EL (cell line): ENCODE measurements around the gene RIPPLY2.
A peak's percentile ranks its signal among the peaks of the same experiment; 100 is the strongest.
"Not testable (repeated sequence)": the region's sequence is repeated elsewhere in the genome, so short reads cannot be mapped to it uniquely, and the experiment has no call there.

Experiments used
- DNase-seq: peaks from one replicate; pipeline ENCODE4 v3.0.0-alpha.2; 2016

RIPPLY2 gene

DNA sequence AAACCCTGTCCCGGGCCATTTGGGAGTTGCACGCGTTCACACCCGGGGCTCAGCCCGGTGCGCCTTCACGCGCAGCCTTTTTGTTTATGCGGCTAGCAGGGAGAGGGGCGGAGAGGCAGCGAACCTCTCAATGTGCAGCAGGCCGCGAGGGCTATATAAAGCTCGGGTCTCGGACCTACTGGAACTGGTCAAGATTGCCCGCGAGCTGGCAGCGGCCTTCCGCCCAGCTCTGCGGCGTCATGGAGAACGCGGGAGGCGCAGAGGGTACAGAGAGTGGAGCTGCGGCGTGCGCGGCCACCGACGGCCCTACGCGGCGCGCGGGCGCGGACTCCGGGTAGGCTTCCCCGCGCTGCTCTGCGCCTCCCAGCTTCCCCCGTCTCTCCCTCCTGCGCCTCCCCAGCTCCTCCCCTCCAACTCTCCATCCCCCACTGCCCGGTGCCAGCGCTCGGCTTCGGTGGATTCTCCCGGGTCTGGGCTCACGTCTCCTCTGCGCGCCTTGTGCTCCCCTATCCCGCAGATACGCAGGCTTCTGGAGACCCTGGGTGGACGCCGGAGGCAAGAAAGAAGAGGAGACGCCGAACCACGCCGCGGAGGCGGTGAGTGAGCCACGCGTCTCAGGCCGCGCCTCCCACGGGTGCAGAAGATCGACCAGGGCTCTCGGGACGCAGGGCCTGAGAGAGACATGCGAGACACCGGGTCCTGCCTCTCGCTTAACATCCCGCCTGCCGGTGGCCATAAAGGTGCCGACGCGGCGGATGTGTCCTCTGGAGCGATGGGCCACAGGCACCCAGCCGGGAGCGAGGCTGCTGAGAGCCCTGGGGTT lies at the start of gene RIPPLY2:
RIPPLY2 (plus strand) TSS at position 183 of the 823 bp plus-strand sequence; CDS start at position 240, 57 bp downstream.
- DNase-seq = peak; percentile 39

- not testable (repeated sequence) for DNase-seq
Observed at GRCh38 chr6:83803492-83803891, 49.7 kb upstream of the RIPPLY2 start.

- DNase-seq = no peak
Observed at GRCh38 chr6:83804886-83805285, 48.3 kb upstream of the RIPPLY2 start.

DNA sequence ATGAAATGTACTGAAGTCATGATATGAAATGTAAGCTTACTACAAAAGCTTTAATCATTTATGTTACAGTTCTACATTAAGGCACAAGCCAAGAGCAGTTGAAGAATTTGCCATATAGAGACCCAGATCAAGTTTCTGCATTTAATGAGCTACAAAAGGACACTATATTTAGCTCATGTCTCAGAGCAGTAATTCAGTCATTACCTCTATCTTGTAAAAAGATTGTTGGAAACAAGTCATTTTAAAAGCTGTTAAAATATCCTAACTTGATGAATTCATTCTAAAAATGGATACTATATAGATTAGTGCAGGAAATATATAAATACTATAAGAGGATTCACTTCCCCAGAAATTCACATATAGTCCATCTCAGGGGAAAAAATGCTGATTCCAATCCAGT lies 45.2 kb upstream of the RIPPLY2 start:
- no peak for DNase-seq

GRCh38 chr6:83808926-83809325 lies 44.2 kb upstream of the RIPPLY2 start:
- DNase-seq = no peak

GRCh38 chr6:83812595-83812994 lies 40.6 kb upstream of the RIPPLY2 start:
- DNase-seq = no peak

- peak; percentile 29 for DNase-seq
Observed at GRCh38 chr6:83815631-83816272, 37.4 kb upstream of the RIPPLY2 start.

GRCh38 chr6:83822629-83823169 lies 30.5 kb upstream of the RIPPLY2 start:
- DNase-seq = no peak

- peak; percentile 6 for DNase-seq
Observed at GRCh38 chr6:83824388-83824801, 28.8 kb upstream of the RIPPLY2 start.

- DNase-seq = no peak
Observed at GRCh38 chr6:83824831-83825230, 28.3 kb upstream of the RIPPLY2 start.

- DNase-seq = peak; percentile 4
Observed at GRCh38 chr6:83827050-83827449, 26.1 kb upstream of the RIPPLY2 start.

GRCh38 chr6:83838727-83839126 lies 14.4 kb upstream of the RIPPLY2 start:
- DNase-seq = no peak

DNA sequence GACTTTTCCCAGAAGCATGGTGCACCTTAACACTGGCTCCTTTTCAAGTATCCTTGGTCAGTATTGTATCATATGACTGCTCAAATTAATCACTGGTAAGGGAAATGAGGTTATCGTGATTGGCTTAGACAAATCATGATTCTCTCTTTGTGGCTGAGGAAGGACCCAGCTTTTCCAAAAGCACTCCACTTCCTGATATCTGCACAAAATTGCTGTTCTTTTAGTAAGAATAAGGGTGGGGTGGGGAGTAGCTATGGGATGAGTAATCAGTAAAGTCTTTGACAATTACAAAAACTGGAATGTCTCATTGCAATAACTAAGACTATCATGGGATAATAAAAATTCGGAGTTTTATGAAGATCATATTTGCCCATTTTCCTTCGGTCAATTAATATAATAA lies 9.0 kb upstream of the RIPPLY2 start:
- no peak for DNase-seq

DNA sequence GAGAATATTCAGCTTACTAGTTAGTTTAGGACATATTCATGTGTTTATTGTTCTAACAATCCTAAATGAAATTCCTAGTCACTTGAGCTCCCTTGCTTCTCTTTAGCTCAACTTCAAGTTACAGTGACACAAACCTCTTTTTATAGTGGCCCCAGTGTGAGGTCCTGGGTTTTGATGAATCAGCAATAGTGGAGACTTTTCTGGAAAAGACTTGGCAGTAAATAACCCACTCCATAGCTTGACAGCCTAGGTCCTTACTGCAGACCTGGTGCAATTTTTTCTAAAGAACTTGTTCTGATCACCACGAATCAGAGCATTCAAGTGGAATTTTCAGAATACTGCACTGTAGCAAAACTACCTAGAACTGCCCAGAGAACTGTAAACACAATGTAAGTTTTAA lies 6.9 kb upstream of the RIPPLY2 start:
- no peak for DNase-seq

DNA sequence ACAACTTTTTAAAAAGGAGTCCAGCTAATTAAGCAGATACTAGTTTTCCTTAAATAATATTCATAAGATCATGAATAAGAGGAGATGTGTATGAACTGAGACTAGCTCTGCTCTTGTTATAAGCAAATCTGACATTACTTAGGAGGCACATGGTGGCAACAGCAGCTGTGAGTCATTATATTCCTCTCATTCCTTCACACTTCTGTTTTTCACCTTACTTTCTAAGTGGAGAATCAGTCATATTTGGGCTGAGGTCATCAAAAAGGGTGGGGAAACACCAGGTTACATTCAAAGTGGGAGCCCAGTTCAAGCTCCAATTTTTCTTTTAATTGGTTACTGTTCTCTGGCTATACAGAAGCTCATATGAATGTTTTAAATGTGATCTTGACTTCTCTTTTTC lies 6.0 kb upstream of the RIPPLY2 start:
- DNase-seq = no peak

DNA sequence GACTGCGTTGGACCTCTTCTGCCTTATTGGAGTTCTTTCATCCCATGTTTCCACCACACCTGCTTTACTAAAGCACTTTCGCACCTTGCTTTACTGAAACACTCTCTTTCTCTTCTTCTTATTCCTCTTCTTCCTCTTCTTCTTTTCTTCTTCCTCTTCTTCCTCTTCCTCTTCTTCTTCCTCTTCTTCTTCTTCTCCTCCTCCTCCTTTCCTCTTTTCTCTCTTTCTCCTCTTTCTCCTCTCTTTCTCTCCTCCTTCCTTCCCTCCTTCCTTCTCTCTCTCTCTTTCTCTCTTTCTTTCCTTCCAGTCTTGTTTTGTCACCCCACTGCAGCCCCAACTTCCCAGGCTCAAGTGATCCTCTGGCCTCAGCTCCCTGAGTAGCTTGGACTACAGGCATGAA lies 4.0 kb upstream of the RIPPLY2 start:
- no peak for DNase-seq

GRCh38 chr6:83849610-83850009 lies 3.5 kb upstream of the RIPPLY2 start:
- DNase-seq = no peak

DNA sequence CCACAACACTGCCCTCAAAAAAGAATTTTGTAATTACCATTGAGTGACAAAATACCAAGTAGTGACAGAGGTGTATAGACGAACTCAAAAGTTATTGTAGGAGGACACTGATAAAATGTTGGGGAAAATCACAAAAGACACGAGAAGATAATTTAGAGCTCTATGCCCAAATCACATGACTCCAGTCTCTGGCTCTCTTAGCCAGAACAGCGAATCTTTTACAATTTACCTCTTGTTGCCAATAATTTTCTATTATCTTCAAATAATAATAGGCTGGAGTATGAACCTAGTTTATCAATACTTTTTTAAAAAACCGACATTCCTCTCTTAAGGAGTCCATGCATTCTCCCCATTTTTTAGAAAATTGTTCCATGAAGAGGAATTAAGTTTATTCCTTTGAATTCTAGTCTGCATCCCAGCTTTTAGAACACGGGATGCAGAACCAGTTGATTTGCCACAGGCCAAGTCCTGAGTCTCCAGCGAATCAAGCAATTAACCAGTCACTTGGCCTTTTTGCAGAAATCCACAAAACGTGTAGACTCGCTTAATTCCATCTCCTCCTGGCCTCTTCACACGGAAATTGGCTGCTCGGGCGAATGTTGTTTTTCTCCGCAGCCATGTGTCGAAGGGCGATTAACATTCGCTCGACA lies 507 bp upstream of the RIPPLY2 start:
- no peak for DNase-seq

DNA sequence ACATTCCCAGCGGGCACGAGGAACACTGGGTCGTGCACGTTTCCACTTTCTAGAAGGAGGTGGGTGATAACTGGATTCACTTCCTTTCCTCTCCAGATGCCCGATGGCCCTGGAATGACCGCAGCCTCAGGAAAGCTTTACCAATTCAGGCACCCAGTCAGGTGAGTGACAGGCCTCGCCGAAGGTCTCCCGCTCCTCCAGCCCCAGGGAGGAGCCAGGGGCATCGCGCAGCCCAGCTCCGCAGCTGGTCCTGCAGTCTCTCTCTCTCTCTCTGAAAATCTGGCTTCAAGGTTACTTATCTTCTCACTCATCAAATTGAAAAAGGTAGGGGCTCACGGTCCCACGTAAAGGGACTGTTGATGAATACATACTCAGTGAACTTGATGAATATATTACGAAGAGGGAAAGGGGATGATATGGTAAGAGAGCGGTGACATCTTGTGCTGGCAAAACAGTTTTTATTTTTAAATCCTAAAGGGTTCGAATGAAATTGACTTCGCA lies 891 bp downstream of the RIPPLY2 start:
- DNase-seq = no peak

DNA sequence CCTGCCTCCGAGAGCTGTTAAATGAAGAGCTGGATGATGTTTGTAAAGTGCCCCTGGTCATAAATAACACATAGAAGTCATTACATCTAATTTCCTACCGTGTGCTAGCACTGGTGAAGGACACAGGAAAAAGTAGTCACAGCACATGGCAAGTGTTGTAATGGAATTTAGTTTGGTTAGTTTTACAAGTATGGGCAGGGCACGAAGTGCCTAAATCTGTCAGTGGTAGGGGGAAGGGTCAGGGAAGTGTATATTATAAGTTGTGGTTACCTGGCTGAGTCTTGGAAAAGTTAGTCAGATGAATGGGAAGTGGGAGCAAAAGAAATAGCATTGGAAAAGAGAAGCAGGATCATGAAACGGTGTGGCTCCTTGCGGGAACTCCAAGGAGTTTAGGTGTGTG lies 1.6 kb downstream of the RIPPLY2 start:
- no peak for DNase-seq

DNA sequence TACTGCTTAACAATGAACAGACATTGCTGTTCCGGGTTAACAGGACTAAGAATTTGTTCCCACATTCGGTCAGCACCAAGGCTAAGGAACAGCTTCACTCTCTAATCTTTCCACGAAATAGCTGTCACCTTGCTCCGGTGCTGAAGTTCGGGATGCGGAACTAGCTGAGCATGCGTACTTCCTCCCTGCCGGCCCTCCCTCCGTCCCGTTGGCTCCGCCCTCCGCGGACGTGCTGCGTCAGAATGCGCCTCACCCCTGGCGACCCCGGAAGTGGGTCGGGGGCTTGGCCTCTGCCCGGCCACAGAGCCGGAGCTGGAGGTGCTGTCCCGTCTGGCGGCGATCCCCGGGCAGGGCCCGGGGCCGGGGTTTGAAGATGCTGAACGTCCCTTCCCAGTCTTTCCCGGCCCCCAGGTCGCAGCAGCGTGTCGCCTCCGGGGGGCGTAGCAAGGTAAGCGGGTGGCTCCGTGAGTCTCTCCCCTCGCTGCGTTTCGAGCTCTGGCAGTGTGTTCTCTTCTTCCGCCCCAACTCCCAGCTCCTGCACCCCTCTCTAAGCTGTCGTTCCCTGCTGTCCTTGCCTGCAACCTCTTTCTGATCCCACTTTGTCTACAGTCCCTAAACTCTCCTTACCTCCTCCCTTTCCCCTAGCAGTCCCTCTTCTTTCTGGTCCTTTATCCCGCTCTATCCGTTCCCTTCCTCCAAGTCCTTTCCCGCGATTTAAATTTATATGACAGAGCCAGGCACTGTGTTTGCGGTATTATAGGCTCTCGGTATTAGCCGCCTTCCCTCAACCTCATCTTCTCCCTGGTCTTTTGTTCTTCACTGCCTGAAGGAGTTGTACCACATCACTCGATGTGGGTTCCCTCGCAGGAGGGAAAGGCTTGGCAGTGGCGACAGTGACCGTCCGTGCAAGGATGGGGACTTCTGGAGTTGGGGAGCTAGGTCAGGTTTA lies 6.5 kb downstream of the RIPPLY2 start, which contains the start of gene CYB5R4:
CYB5R4 (plus strand) TSS at position 280 of the 949 bp plus-strand sequence; CDS start at position 374, 94 bp downstream.
- peak; percentile 94 for DNase-seq

DNA sequence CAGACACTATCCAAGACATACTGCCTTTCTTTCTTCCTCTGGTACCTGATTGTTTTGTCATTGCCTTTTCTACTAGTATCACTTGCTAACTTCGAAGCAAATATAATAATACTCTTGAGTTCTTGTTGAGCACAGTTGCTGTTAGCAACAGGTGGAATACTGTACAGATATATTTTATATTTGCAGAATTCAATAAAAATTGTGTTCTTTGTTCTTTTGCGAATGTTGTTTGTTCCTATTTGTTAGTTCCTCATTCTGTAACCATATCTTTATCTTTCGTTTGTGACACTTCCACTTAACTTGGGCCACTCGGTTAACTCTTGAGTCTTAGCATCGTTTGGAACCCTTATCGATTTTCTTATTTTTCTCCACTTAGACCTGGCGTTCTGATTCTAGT lies 7.2 kb downstream of the RIPPLY2 start:
- DNase-seq = no peak
